ENCODE measurements around the gene FAM241B. TPM values are rescaled to one million over a fixed set of nuclear protein-coding genes. Genes with fewer than 3 reads are reported as not detected.

The FAM241B gene
- total RNA-seq, 2 experiments from 2014 or later, result 2.7 to 3.2 TPM

GRCh38 chr10:69624245-69624786 is 5.7 kb upstream of the FAM241B start:
- DNase-seq, result no peak
- H3K27me3 Mint-ChIP-seq, result peaks cover 6% of the 10 kb centered on the region
- ChIA-PET POLR2A (no interaction called here), CTCF (interaction anchor here (1.0 to 1.3 kb wide), 2 partner anchors 13 to 213 kb away, joined by 3 read pairs; no protein-coding TSS in a partner anchor)
- H3K4me3 Mint-ChIP-seq, result no peak overlapping the region
- H3K36me3 Mint-ChIP-seq (ENCODE audit: low read depth), result peaks cover 3% of the 10 kb centered on the region
- peaks cover 10% of the 10 kb centered on the region for H3K4me1 Mint-ChIP-seq
- no peak overlapping the region for H3K27ac Mint-ChIP-seq
- peaks cover 11% of the 10 kb centered on the region for H3K9me3 Mint-ChIP-seq

- no peak for DNase-seq
- POLR2A ChIA-PET, result interaction anchor here (1.0 kb wide), 1 partner anchor 9 kb away, joined by 3 read pairs; no protein-coding TSS in a partner anchor
- H3K36me3 Mint-ChIP-seq (ENCODE audit: low read depth), result peaks cover 3% of the 10 kb centered on the region
- peaks cover 11% of the 10 kb centered on the region for H3K4me1 Mint-ChIP-seq
- CTCF ChIA-PET, result interaction anchor here (0.9 to 1.8 kb wide), 2 partner anchors 10 to 112 kb away, joined by 3 to 5 read pairs; no protein-coding TSS in a partner anchor
- no peak overlapping the region for H3K4me3 Mint-ChIP-seq
- H3K27ac Mint-ChIP-seq, result no peak overlapping the region
- peaks cover 11% of the 10 kb centered on the region for H3K9me3 Mint-ChIP-seq
- peaks cover 6% of the 10 kb centered on the region for H3K27me3 Mint-ChIP-seq
These were observed 3.2 kb upstream of the FAM241B start for GRCh38 chr10:69626826-69627225.

GRCh38 chr10:69628891-69629290 is 1.2 kb upstream of the FAM241B start:
- Mint-ChIP-seq H3K4me1 (peaks cover 8% of the 10 kb centered on the region), H3K27me3 (peaks cover under 1% of the 10 kb centered on the region), H3K9me3 (peaks cover 6% of the 10 kb centered on the region), H3K4me3 (no peak overlapping the region), H3K36me3 (ENCODE audit: low read depth) (peaks cover under 1% of the 10 kb centered on the region), H3K27ac (no peak overlapping the region)
- CTCF ChIA-PET, result interaction anchor here (0.7 to 1.3 kb wide), 12 partner anchors 8 to 143 kb away, joined by 3 to 5 read pairs (median 3); no protein-coding TSS in a partner anchor
- POLR2A ChIA-PET, result no interaction called here
- no peak for DNase-seq

GRCh38 chr10:69629519-69629896 is 539 bp upstream of the FAM241B start:
- POLR2A ChIA-PET, result no interaction called here

GRCh38 chr10:69630651-69631400 is 779 bp downstream of the FAM241B start:
- CTCF ChIA-PET, result interaction anchor here (0.9 to 2.4 kb wide), 3 partner anchors 23 to 116 kb away, joined by 3 to 11 read pairs (median 3); no protein-coding TSS in a partner anchor
- Mint-ChIP-seq H3K27me3 (no peaks in the 10 kb centered on the region), H3K4me3 (peak overlapping the region; percentile 25), H3K4me1 (peaks cover 2% of the 10 kb centered on the region), H3K27ac (no peak overlapping the region), H3K9me3 (no peaks in the 10 kb centered on the region), H3K36me3 (ENCODE audit: low read depth) (no peaks in the 10 kb centered on the region)
- no peak for DNase-seq
- POLR2A ChIA-PET, result no interaction called here

More at GRCh38 chr10:69629519-69629896, 539 bp upstream of the FAM241B start:
- H3K4me1 Mint-ChIP-seq, result peaks cover 2% of the 10 kb centered on the region
- H3K4me3 Mint-ChIP-seq, result peak overlapping the region; percentile 42
- CTCF ChIA-PET, result interaction anchor here (0.7 to 1.3 kb wide), 11 partner anchors 8 to 144 kb away, joined by 3 to 5 read pairs (median 3); no protein-coding TSS in a partner anchor
- no peaks in the 10 kb centered on the region for H3K27me3 Mint-ChIP-seq
- no peaks in the 10 kb centered on the region for H3K9me3 Mint-ChIP-seq
- H3K27ac Mint-ChIP-seq, result no peak overlapping the region
- DNase-seq, result no peak
- no peaks in the 10 kb centered on the region for H3K36me3 Mint-ChIP-seq (ENCODE audit: low read depth)

GRCh38 chr10:69631566-69631965 is 1.5 kb downstream of the FAM241B start:
- POLR2A ChIA-PET, result no interaction called here

GRCh38 chr10:69632516-69633199 is 2.6 kb downstream of the FAM241B start:
- Mint-ChIP-seq H3K36me3 (ENCODE audit: low read depth) (no peaks in the 10 kb centered on the region), H3K9me3 (no peaks in the 10 kb centered on the region), H3K27me3 (no peaks in the 10 kb centered on the region), H3K4me1 (peaks cover 2% of the 10 kb centered on the region), H3K4me3 (no peak overlapping the region), H3K27ac (no peak overlapping the region)
- ChIA-PET POLR2A (no interaction called here), CTCF (interaction anchor here (0.7 to 2.4 kb wide), 4 partner anchors 10 to 1044 kb away, joined by 4 to 11 read pairs (median 6); no protein-coding TSS in a partner anchor)
- DNase-seq, result no peak

More at GRCh38 chr10:69631566-69631965, 1.5 kb downstream of the FAM241B start:
- Mint-ChIP-seq H3K9me3 (no peaks in the 10 kb centered on the region), H3K27me3 (no peaks in the 10 kb centered on the region), H3K4me1 (peaks cover 2% of the 10 kb centered on the region), H3K36me3 (ENCODE audit: low read depth) (no peaks in the 10 kb centered on the region), H3K4me3 (no peak overlapping the region), H3K27ac (no peak overlapping the region)
- DNase-seq, result no peak
- CTCF ChIA-PET, result interaction anchor here (0.7 to 2.4 kb wide), 5 partner anchors 11 to 117 kb away, joined by 3 to 11 read pairs (median 4); no protein-coding TSS in a partner anchor

- ChIA-PET CTCF (interaction anchor here (1.4 to 9.2 kb wide), 3 partner anchors 10 to 117 kb away, joined by 3 to 182 read pairs (median 13); no protein-coding TSS in a partner anchor), POLR2A (interaction anchor here (1.1 to 1.7 kb wide), 2 partner anchors 115 to 316 kb away, joined by 3 to 4 read pairs; no protein-coding TSS in a partner anchor)
- H3K36me3 Mint-ChIP-seq (ENCODE audit: low read depth), result no peaks in the 10 kb centered on the region
- no peaks in the 10 kb centered on the region for H3K9me3 Mint-ChIP-seq
- H3K4me1 Mint-ChIP-seq, result peaks cover 2% of the 10 kb centered on the region
- no peaks in the 10 kb centered on the region for H3K27me3 Mint-ChIP-seq
- no peak for DNase-seq
- H3K27ac Mint-ChIP-seq, result no peak overlapping the region
- H3K4me3 Mint-ChIP-seq, result no peak overlapping the region
These were observed 3.9 kb downstream of the FAM241B start for GRCh38 chr10:69633673-69634635.

- no peaks in the 10 kb centered on the region for H3K9me3 Mint-ChIP-seq
- H3K4me3 Mint-ChIP-seq, result no peak overlapping the region
- H3K36me3 Mint-ChIP-seq (ENCODE audit: low read depth), result no peaks in the 10 kb centered on the region
- POLR2A ChIA-PET, result interaction anchor here (1.1 to 1.7 kb wide), 2 partner anchors 116 to 317 kb away, joined by 3 to 4 read pairs; no protein-coding TSS in a partner anchor
- H3K4me1 Mint-ChIP-seq, result peaks cover 2% of the 10 kb centered on the region
- no peak overlapping the region for H3K27ac Mint-ChIP-seq
- CTCF ChIA-PET, result interaction anchor here (0.5 to 9.2 kb wide), 4 partner anchors 9 to 118 kb away, joined by 3 to 182 read pairs (median 8); no protein-coding TSS in a partner anchor
- no peak for DNase-seq
- H3K27me3 Mint-ChIP-seq, result no peaks in the 10 kb centered on the region
These were observed 4.8 kb downstream of the FAM241B start for GRCh38 chr10:69634759-69635425.

GRCh38 chr10:69635428-69636272 is 5.6 kb downstream of the FAM241B start:
- DNase-seq, result no peak
- H3K9me3 Mint-ChIP-seq, result no peaks in the 10 kb centered on the region
- H3K27me3 Mint-ChIP-seq, result no peaks in the 10 kb centered on the region
- no peak overlapping the region for H3K27ac Mint-ChIP-seq
- peaks cover 2% of the 10 kb centered on the region for H3K4me1 Mint-ChIP-seq
- POLR2A ChIA-PET, result interaction anchor here (1.0 to 1.7 kb wide), 3 partner anchors 9 to 317 kb away, joined by 3 to 4 read pairs (median 3); no protein-coding TSS in a partner anchor
- H3K36me3 Mint-ChIP-seq (ENCODE audit: low read depth), result no peaks in the 10 kb centered on the region
- H3K4me3 Mint-ChIP-seq, result no peak overlapping the region
- CTCF ChIA-PET, result interaction anchor here (0.5 to 9.2 kb wide), 10 partner anchors 9 to 228 kb away, joined by 3 to 182 read pairs (median 4); no protein-coding TSS in a partner anchor

GRCh38 chr10:69636273-69636575 is 6.2 kb downstream of the FAM241B start:
- Mint-ChIP-seq H3K36me3 (ENCODE audit: low read depth) (no peaks in the 10 kb centered on the region), H3K27ac (no peak overlapping the region), H3K4me3 (no peak overlapping the region), H3K27me3 (no peaks in the 10 kb centered on the region), H3K4me1 (no peaks in the 10 kb centered on the region), H3K9me3 (no peaks in the 10 kb centered on the region)
- DNase-seq, result no peak
- ChIA-PET CTCF (interaction anchor here (0.7 to 9.2 kb wide), 14 partner anchors 8 to 228 kb away, joined by 3 to 182 read pairs (median 4); no protein-coding TSS in a partner anchor), POLR2A (interaction anchor here (1.0 kb wide), 1 partner anchor 10 kb away, joined by 3 read pairs; no protein-coding TSS in a partner anchor)
